Neuronal stem cell (in vitro differentiated cells): ENCODE data around the gene MBD3L4. TPM values are rescaled to one million over a fixed set of nuclear protein-coding genes. Genes with fewer than 3 reads are reported as not detected.
"Not testable (repeated sequence)": the region's sequence is repeated elsewhere in the genome, so short reads cannot be mapped to it uniquely, and the experiment has no call there.

ENCODE experiments used
- DNase-seq: peaks from one replicate; pipeline ENCODE4 v3.0.0-alpha.2; 2013; ENCODE audit warnings: low spot score
- H2AFZ ChIP-seq: one replicate; pipeline ENCODE4 v1.6.1; 2013; ENCODE audit warnings: mild to moderate bottlenecking, low read length, inconsistent platforms
- H2AK5ac ChIP-seq: 2 replicates; pipeline ENCODE4 v1.6.1; 2013; ENCODE audit warnings: low read depth, mild to moderate bottlenecking, inconsistent platforms, low read length, moderate library complexity, mixed read lengths
- H2BK120ac ChIP-seq: 2 replicates; pipeline ENCODE4 v1.6.1; 2013; ENCODE audit warnings: low read depth, mild to moderate bottlenecking, inconsistent platforms, low read length, moderate library complexity, mixed read lengths
- H2BK12ac ChIP-seq: one replicate; pipeline ENCODE4 v1.6.1; 2013; ENCODE audit warnings: low read length, inconsistent platforms
- H2BK15ac ChIP-seq: 2 replicates; pipeline ENCODE4 v1.6.1; 2013; ENCODE audit warnings: mild to moderate bottlenecking, low read length, inconsistent platforms, mixed read lengths
- H2BK5ac ChIP-seq: one replicate; pipeline ENCODE4 v1.6.1; 2013; ENCODE audit warnings: inconsistent platforms, mild to moderate bottlenecking, low read length, moderate library complexity
- H3K14ac ChIP-seq: one replicate; pipeline ENCODE4 v1.6.1; 2013; ENCODE audit warnings: low read length, inconsistent platforms
- H3K18ac ChIP-seq: 2 replicates; pipeline ENCODE4 v1.6.1; 2013; ENCODE audit warnings: low read length, inconsistent platforms
- H3K23ac ChIP-seq: 2 replicates; pipeline ENCODE4 v1.6.1; 2013; ENCODE audit warnings: low read depth, mild to moderate bottlenecking, mixed read lengths, low read length, inconsistent platforms; ENCODE audit not compliant: poor library complexity
- H3K27ac ChIP-seq: replicated peaks from 3 replicates; pipeline ENCODE4 v1.5.1; 2013; ENCODE audit warnings: low read length, inconsistent platforms
- H3K27me3 ChIP-seq, 3 experiments: 2 replicates each; pipeline ENCODE4 v1.6.1; 2013; ENCODE audit warnings: low read length in 3 of 3, mild to moderate bottlenecking in 2 of 3, inconsistent platforms in 1 of 3, low read depth in 1 of 3, mixed read lengths in 1 of 3, moderate library complexity in 1 of 3; ENCODE audit not compliant: control insufficient read depth in 3 of 3, insufficient read depth in 3 of 3
- H3K36me3 ChIP-seq, 2 donors: replicated peaks in 1 of 2; 2 replicates each; pipeline ENCODE4 v1.6.1; 2013; ENCODE audit warnings: low read length in 2 of 2; ENCODE audit not compliant: control insufficient read depth in 2 of 2, insufficient read depth in 2 of 2
- H3K4ac ChIP-seq: 2 replicates; pipeline ENCODE4 v1.6.1; 2013; ENCODE audit warnings: inconsistent platforms, mild to moderate bottlenecking, low read length, moderate library complexity
- H3K4me1 ChIP-seq, 2 donors: 1 replicate in 1 of 2; 2 replicates in 1 of 2; pipeline ENCODE4 v1.6.1; 2013; ENCODE audit warnings: low read length in 2 of 2, low read depth in 1 of 2; ENCODE audit not compliant: control insufficient read depth in 2 of 2, insufficient read depth in 1 of 2
- H3K4me2 ChIP-seq: one replicate; pipeline ENCODE4 v1.6.1; 2013; ENCODE audit warnings: mild to moderate bottlenecking, low read length, inconsistent platforms; ENCODE audit not compliant: insufficient read depth, poor library complexity, severe bottlenecking
- H3K4me3 ChIP-seq, 2 donors: 2 replicates each; pipeline ENCODE4 v1.5.1; 2013; ENCODE audit warnings: low read length in 2 of 2, mild to moderate bottlenecking in 2 of 2, inconsistent platforms in 1 of 2, moderate library complexity in 1 of 2
- H3K79me1 ChIP-seq: one replicate; pipeline ENCODE4 v1.6.1; 2013; ENCODE audit warnings: low read depth, mild to moderate bottlenecking, inconsistent platforms, low read length, moderate library complexity
- H3K9ac ChIP-seq: one replicate; pipeline ENCODE4 v1.6.1; 2013; ENCODE audit warnings: mild to moderate bottlenecking, low read depth, low read length, inconsistent platforms; ENCODE audit not compliant: poor library complexity
- H3K9me3 ChIP-seq, 2 donors: replicated peaks in 1 of 2; 2 replicates each; pipeline versions ENCODE3 to v1.6.1; 2013; ENCODE audit warnings: low read length in 2 of 2, mild to moderate bottlenecking in 2 of 2, inconsistent platforms in 1 of 2, low read depth in 1 of 2, mixed read lengths in 1 of 2, moderate library complexity in 1 of 2; ENCODE audit not compliant: control insufficient read depth in 2 of 2, insufficient read depth in 1 of 2
- H4K8ac ChIP-seq: one replicate; pipeline ENCODE4 v1.6.1; 2013; ENCODE audit warnings: low read depth, mild to moderate bottlenecking, inconsistent platforms, low read length, moderate library complexity
- H4K91ac ChIP-seq: one replicate; pipeline ENCODE4 v1.6.1; 2013; ENCODE audit warnings: low read length, low read depth, mild to moderate bottlenecking, inconsistent platforms; ENCODE audit not compliant: poor library complexity
- WGBS, 2 donors: extraction: QIAGEN DNeasy Blood & Tissue Kit; methylation state at CpG; one replicate each; pipeline ENCODE4 v1.1.7; 2013; ENCODE audit warnings: missing lambda C conversion rate in 2 of 2, mixed read lengths in 1 of 2; ENCODE audit not compliant: insufficient read length in 2 of 2, insufficient replicate concordance in 1 of 2; ENCODE audit errors: extremely low coverage in 2 of 2; 5-methylcytosine and 5-hydroxymethylcytosine counted together
- polyA plus RNA-seq, 2 experiments: library from polyadenylated mRNA; stranded (reverse); fragments of 200-250 nt; gene quantifications; one replicate each; pipeline ENCODE4 v1.2.3, GENCODE V29; 2013

Gene MBD3L4
- not detected for polyA plus RNA-seq (2013, experiment 1 of 2)
- not detected for polyA plus RNA-seq (2013, experiment 2 of 2)

DNA sequence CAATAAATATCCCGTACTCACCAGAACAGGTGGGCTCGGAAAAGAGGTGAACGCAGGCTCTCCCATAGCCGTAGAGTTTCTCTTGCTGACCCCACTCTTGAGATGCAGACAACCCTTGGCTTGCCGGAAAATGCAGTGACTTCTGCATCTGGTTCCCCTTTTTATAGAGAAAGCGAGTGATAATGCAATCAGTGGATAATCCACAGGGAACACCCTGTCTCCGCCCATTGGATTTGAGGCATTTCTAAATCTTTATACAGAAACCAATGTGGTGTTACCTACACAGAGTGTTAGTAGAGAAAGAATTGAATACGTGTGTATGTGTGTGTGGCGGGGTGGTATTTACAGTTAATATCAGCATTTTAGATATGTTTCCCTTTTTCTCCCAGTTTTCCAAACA lies at the start of gene MBD3L4:
MBD3L4 (minus strand) TSS at position 101 of the 400 bp plus-strand sequence; CDS start at position 66, 35 bp downstream.
- H2BK120ac ChIP-seq, H3K27ac ChIP-seq, H3K4me2 ChIP-seq, H3K4ac ChIP-seq, H3K14ac ChIP-seq, H2AK5ac ChIP-seq, H3K79me1 ChIP-seq, H3K36me3 ChIP-seq, H3K18ac ChIP-seq, H4K8ac ChIP-seq, H2BK12ac ChIP-seq, H3K9ac ChIP-seq, H3K23ac ChIP-seq, DNase-seq, H4K91ac ChIP-seq, H3K4me1 ChIP-seq, H2BK15ac ChIP-seq, H3K27me3 ChIP-seq, H3K4me3 ChIP-seq, H2AFZ ChIP-seq, H3K9me3 ChIP-seq, H2BK5ac ChIP-seq: not testable (repeated sequence)
- WGBS, 2 donors, result no CpG with 5 or more reads among the region's 9 CpGs

DNA sequence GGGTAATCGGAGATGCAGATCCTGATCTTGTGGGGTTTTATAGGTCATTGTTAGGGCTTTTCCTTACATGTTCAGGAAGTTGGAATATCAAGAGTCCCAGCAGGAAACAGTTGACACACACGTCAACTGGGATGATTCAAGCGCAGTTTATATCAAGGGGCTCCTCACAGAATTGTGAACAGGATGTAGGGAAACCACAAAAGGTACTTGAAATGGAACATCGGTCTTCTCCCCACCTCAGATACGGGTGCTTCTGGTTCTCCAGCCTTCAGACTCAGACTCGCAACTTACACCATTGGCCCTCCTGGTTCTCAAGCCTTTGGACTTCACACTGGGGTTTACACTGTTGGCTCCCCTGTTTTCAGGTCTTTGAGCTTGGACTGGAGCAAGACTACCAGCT lies 49.0 kb upstream of the MBD3L4 start:
- Histone ChIP-seq H3K27me3 (no peaks in the 10 kb centered on the region), H3K27ac (no peak overlapping the region), H3K4me2 (no peak overlapping the region), H4K8ac (no peak overlapping the region), H3K23ac (no peak overlapping the region), H2BK120ac (no peak overlapping the region), H2BK5ac (no peak overlapping the region), H2AFZ (no peak overlapping the region), H3K4ac (no peak overlapping the region), H3K36me3 (peaks cover 19 to 65% of the 10 kb centered on the region in 2 donors), H3K14ac (no peak overlapping the region), H3K9ac (no peak overlapping the region), H3K79me1 (no peaks in the 10 kb centered on the region), H2AK5ac (no peak overlapping the region), H4K91ac (no peak overlapping the region), H2BK12ac (no peak overlapping the region), H3K18ac (no peak overlapping the region), H3K9me3 (peaks cover 42 to 76% of the 10 kb centered on the region in 2 donors), H3K4me1 (no peaks in the 10 kb centered on the region), H3K4me3 (peak overlapping the region in 1 of 2 donors; percentile 30), H2BK15ac (no peak overlapping the region)
- WGBS, 2 donors, result no CpG with 5 or more reads among the region's 6 CpGs
- DNase-seq, result no peak

DNA sequence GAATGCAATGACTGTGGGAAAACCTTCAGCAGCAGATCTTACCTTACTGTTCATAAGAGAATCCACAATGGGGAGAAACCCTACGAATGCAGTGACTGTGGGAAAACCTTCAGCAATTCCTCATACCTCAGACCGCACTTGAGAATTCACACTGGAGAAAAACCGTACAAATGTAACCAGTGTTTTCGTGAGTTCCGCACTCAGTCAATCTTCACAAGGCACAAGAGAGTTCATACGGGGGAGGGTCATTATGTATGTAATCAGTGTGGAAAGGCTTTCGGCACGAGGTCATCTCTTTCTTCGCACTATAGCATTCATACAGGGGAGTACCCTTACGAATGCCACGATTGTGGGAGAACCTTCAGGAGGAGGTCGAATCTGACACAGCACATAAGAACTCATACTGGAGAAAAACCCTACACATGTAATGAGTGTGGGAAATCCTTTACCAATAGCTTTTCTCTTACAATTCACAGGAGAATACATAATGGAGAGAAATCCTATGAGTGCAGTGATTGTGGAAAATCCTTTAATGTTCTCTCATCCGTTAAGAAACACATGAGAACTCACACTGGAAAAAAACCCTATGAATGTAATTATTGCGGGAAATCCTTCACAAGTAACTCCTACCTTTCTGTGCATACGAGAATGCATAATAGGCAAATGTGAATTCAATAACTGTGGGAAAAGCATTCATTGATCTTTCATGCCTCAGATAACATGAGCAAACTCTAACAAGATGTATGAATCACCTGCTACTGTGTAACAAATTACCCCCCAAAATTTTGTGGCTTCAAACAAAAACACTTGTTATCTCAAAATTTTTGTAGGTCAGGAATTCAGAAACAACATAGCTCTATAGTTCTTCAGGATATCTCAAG lies 43.3 kb upstream of the MBD3L4 start:
- Histone ChIP-seq H3K4me1 (no peaks in the 10 kb centered on the region), H4K91ac (no peak overlapping the region), H2BK15ac (no peak overlapping the region), H2BK120ac (no peak overlapping the region), H3K9me3 (peaks cover 62 to 97% of the 10 kb centered on the region in 2 donors), H3K79me1 (no peaks in the 10 kb centered on the region), H3K27me3 (no peaks in the 10 kb centered on the region), H3K4me3 (no peak overlapping the region), H2AFZ (no peak overlapping the region), H3K9ac (no peak overlapping the region), H3K36me3 (peaks cover 52 to 90% of the 10 kb centered on the region in 2 donors), H3K4me2 (no peak overlapping the region), H3K4ac (no peak overlapping the region), H4K8ac (no peak overlapping the region), H2BK12ac (no peak overlapping the region), H3K23ac (no peak overlapping the region), H2BK5ac (no peak overlapping the region), H2AK5ac (no peak overlapping the region), H3K18ac (no peak overlapping the region), H3K14ac (no peak overlapping the region), H3K27ac (no peak overlapping the region)
- WGBS, 2 donors, result no CpG with 5 or more reads among the region's 15 CpGs
- DNase-seq, result no peak

DNA sequence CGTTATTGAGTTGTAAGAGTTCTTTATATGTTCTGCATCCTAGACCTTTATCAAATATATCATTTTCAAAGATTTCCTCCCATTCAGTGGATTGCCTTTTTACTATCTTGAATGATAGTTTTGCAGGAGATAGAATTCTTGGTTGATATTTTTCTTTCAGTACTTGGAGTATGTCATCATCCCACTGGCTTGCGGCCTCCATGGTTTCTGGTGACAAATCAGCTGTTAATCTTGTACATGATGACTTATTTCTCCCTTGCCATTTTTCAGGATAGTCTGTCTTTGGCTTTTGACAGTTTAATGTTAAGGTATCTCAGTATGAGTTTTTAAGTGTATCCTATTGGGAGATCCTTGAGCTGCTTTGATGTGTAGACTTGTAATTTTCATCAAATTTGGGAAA lies 38.0 kb upstream of the MBD3L4 start:
- H3K14ac ChIP-seq, result no peak overlapping the region
- H3K27ac ChIP-seq, result no peak overlapping the region
- no peak overlapping the region for H3K9ac ChIP-seq
- H3K18ac ChIP-seq, result no peak overlapping the region
- H3K27me3 ChIP-seq, result no peaks in the 10 kb centered on the region
- H2BK12ac ChIP-seq, result no peak overlapping the region
- no peak overlapping the region for H2AFZ ChIP-seq
- H2BK120ac ChIP-seq, result no peak overlapping the region
- H3K4ac ChIP-seq, result no peak overlapping the region
- H3K23ac ChIP-seq, result no peak overlapping the region
- no peak overlapping the region for H3K4me2 ChIP-seq
- peaks cover 42 to 75% of the 10 kb centered on the region in 2 donors for H3K9me3 ChIP-seq
- H3K4me3 ChIP-seq, result no peak overlapping the region
- H2BK15ac ChIP-seq, result no peak overlapping the region
- peaks cover 61 to 99% of the 10 kb centered on the region in 2 donors for H3K36me3 ChIP-seq
- DNase-seq, result no peak
- H3K4me1 ChIP-seq, result no peaks in the 10 kb centered on the region
- H2AK5ac ChIP-seq, result no peak overlapping the region
- WGBS, 2 donors, result no CpG with 5 or more reads among the region's 2 CpGs
- no peak overlapping the region for H4K8ac ChIP-seq
- H4K91ac ChIP-seq, result no peak overlapping the region
- H3K79me1 ChIP-seq, result peaks cover 1% of the 10 kb centered on the region
- H2BK5ac ChIP-seq, result no peak overlapping the region
